NCI-H2171 treated with DMSO at 0.1 percent for 48 hours (cell line): Measurements from ENCODE around the gene TRRAP.
"Not testable (repeated sequence)": the region's sequence is repeated elsewhere in the genome, so short reads cannot be mapped to it uniquely, and the experiment has no call there.

ENCODE experiments used
- DNase-seq: peaks from one replicate; lab custom pipeline; 2025; lab: John Stamatoyannopoulos, UW

TRRAP gene

GRCh38 chr7:98878365-98879197 is at the start of gene TRRAP:
TRRAP (plus strand) TSS chr7:98878532; CDS start chr7:98881151, 2,619 bp downstream.
- DNase-seq: peak; percentile 56

GRCh38 chr7:98830972-98831548 is 47.3 kb upstream of the TRRAP start:
- DNase-seq: no peak

GRCh38 chr7:98831641-98832221 is 46.6 kb upstream of the TRRAP start:
- DNase-seq: no peak

- DNase-seq: no peak
Measured at GRCh38 chr7:98833022-98833421, 45.3 kb upstream of the TRRAP start.

GRCh38 chr7:98834949-98835348 is 43.4 kb upstream of the TRRAP start:
- DNase-seq: no peak

- DNase-seq: peak; percentile 95
Measured at GRCh38 chr7:98836811-98837629, 41.3 kb upstream of the TRRAP start.

- no peak for DNase-seq
Measured at GRCh38 chr7:98837630-98837972, 40.7 kb upstream of the TRRAP start.

- no peak for DNase-seq
Measured at GRCh38 chr7:98840096-98840495, 38.2 kb upstream of the TRRAP start.

GRCh38 chr7:98840722-98841121 is 37.6 kb upstream of the TRRAP start:
- DNase-seq: no peak

GRCh38 chr7:98841179-98841997 is 36.9 kb upstream of the TRRAP start:
- peak; percentile 41 for DNase-seq

- DNase-seq: not testable (repeated sequence)
Measured at GRCh38 chr7:98842552-98842951, 35.8 kb upstream of the TRRAP start.

- DNase-seq: no peak
Measured at GRCh38 chr7:98848918-98849317, 29.4 kb upstream of the TRRAP start.

- DNase-seq: no peak
Measured at GRCh38 chr7:98852826-98853225, 25.5 kb upstream of the TRRAP start.

- no peak for DNase-seq
Measured at GRCh38 chr7:98855610-98856422, 22.5 kb upstream of the TRRAP start.

GRCh38 chr7:98860071-98860470 is 18.3 kb upstream of the TRRAP start:
- DNase-seq: no peak

- no peak for DNase-seq
Measured at GRCh38 chr7:98862203-98862602, 16.1 kb upstream of the TRRAP start.

- no peak for DNase-seq
Measured at GRCh38 chr7:98862716-98863420, 15.5 kb upstream of the TRRAP start.

GRCh38 chr7:98863601-98864000 is 14.7 kb upstream of the TRRAP start:
- DNase-seq: no peak

GRCh38 chr7:98864731-98865453 is 13.4 kb upstream of the TRRAP start:
- DNase-seq: no peak
